ENCODE data around the gene GOLM1.

GRCh38 chr9:86052556-86053468 is 46.5 kb downstream of the GOLM1 start:
- TF ChIP-seq EZH2 (IDR thresholded peaks at IDR 0.05; ENCODE audit: borderline replicate concordance, low read depth, low read length, severe bottlenecking) (no peak), CTCF (IDR thresholded peaks at IDR 0.05; ENCODE audit: borderline replicate concordance, extremely low read depth, low read length, poor library complexity, severe bottlenecking) (no peak)
